SK-N-SH (cell line): ENCODE results near the gene FGF8.

ENCODE experiments used
- CTCF ChIP-seq: fragments of 200-600 bp; sonication (generic); IDR thresholded peaks from 2 replicates; pipeline ENCODE4 v1.6.1; 2017; ENCODE audit warnings: antibody characterized with exemption, mild to moderate bottlenecking, moderate library complexity
- EP300 ChIP-seq, 2 experiments: IDR thresholded peaks; 2 replicates each; pipeline versions ENCODE4 v1.4.0 to v1.6.1; 2012; ENCODE audit warnings: borderline replicate concordance in 1 of 2, low read depth in 1 of 2, low read length in 1 of 2
- GABPA ChIP-seq: IDR thresholded peaks from 2 replicates; pipeline ENCODE4 v1.4.0; 2012; ENCODE audit warnings: low read depth, mild to moderate bottlenecking
- POLR2AphosphoS5 ChIP-seq: IDR thresholded peaks from 2 replicates; pipeline ENCODE4 v1.6.1; 2012; ENCODE audit warnings: low read depth, low read length
- SMC3 ChIP-seq: IDR thresholded peaks from 2 replicates; pipeline ENCODE4 v1.6.1; 2012; ENCODE audit warnings: low read depth, low read length, improper control_type of control experiment
- TAF1 ChIP-seq: IDR thresholded peaks from 2 replicates; pipeline ENCODE4 v1.6.1; 2012; ENCODE audit warnings: low read depth, mild to moderate bottlenecking, low read length, moderate library complexity, borderline replicate concordance

GRCh38 chr10:101720606-101721230 lies 55.2 kb downstream of the FGF8 start:
- TF ChIP-seq CTCF: no peak
- no peak for TF ChIP-seq EP300 (IDR thresholded peaks at IDR 0.05; ENCODE audit: borderline replicate concordance in 1 of 2, low read depth in 1 of 2, low read length in 1 of 2)
- no peak for TF ChIP-seq GABPA
- TF ChIP-seq SMC3: no peak
- TF ChIP-seq TAF1: no peak
- no peak for TF ChIP-seq POLR2AphosphoS5
